GM18520 (cell line): Measurements from ENCODE around the gene NTNG1.

Experiments
- ATAC-seq: cut with Tn5 transposase; IDR thresholded peaks from one replicate; pipeline ENCODE4 v1.9.1; 2021; ENCODE audit not compliant: unreplicated experiment

The NTNG1 gene

GRCh38 chr1:107254306-107254705, 113.5 kb downstream of the NTNG1 start:
- ATAC-seq, result no peak

- no peak for ATAC-seq
These were observed 114.6 kb downstream of the NTNG1 start for GRCh38 chr1:107255469-107255868.

- ATAC-seq, result no peak
These were observed 121.8 kb downstream of the NTNG1 start for GRCh38 chr1:107262467-107263286.

GRCh38 chr1:107263291-107263915, 122.6 kb downstream of the NTNG1 start:
- no peak for ATAC-seq

GRCh38 chr1:107264007-107264406, 123.2 kb downstream of the NTNG1 start:
- no peak for ATAC-seq

- no peak for ATAC-seq
These were observed 123.7 kb downstream of the NTNG1 start for GRCh38 chr1:107264561-107264960.

- ATAC-seq, result no peak
These were observed 126.7 kb downstream of the NTNG1 start for GRCh38 chr1:107267489-107267888.

GRCh38 chr1:107272321-107272720, 131.5 kb downstream of the NTNG1 start:
- no peak for ATAC-seq

- ATAC-seq, result no peak
These were observed 132.7 kb downstream of the NTNG1 start for GRCh38 chr1:107273515-107273914.

GRCh38 chr1:107274227-107274626, 133.4 kb downstream of the NTNG1 start:
- no peak for ATAC-seq

- no peak for ATAC-seq
These were observed 135.4 kb downstream of the NTNG1 start for GRCh38 chr1:107276247-107276646.

- ATAC-seq, result no peak
These were observed 136.2 kb downstream of the NTNG1 start for GRCh38 chr1:107277022-107277421.

- ATAC-seq, result no peak
These were observed 145.3 kb downstream of the NTNG1 start for GRCh38 chr1:107286125-107286524.

- ATAC-seq, result no peak
These were observed 151.1 kb downstream of the NTNG1 start for GRCh38 chr1:107291987-107292386.

GRCh38 chr1:107293901-107294613, 153.2 kb downstream of the NTNG1 start:
- ATAC-seq, result no peak

GRCh38 chr1:107294686-107295085, 153.8 kb downstream of the NTNG1 start:
- ATAC-seq, result no peak

GRCh38 chr1:107297681-107298080, 156.8 kb downstream of the NTNG1 start:
- ATAC-seq, result no peak

GRCh38 chr1:107298526-107298925, 157.7 kb downstream of the NTNG1 start:
- ATAC-seq, result no peak

GRCh38 chr1:107299521-107299920, 158.7 kb downstream of the NTNG1 start:
- no peak for ATAC-seq

GRCh38 chr1:107309962-107310361, 169.1 kb downstream of the NTNG1 start:
- no peak for ATAC-seq

- no peak for ATAC-seq
These were observed 174.8 kb downstream of the NTNG1 start for GRCh38 chr1:107315652-107316051.

GRCh38 chr1:107318932-107319331, 178.1 kb downstream of the NTNG1 start:
- ATAC-seq, result no peak
